MCF 10A (cell line): Measurements from ENCODE around the gene AADACL4. TPM values are rescaled to one million over a fixed set of nuclear protein-coding genes. Genes with fewer than 3 reads are reported as not detected.

Experiments used
- BruUV-seq: library from RNA; stranded (reverse); fragments of 400-500 nt; replicated peaks from 2 replicates; lab custom pipeline; 2021; lab: Mats Ljungman, UMichigan
- CTCF ChIA-PET: fragments of 300-600 bp; sonication (Branson Sonifier 250); formaldehyde crosslinking; extraction: SDS; loops from one replicate; lab custom pipeline; 2021; ENCODE audit warnings: antibody characterized with exemption, inconsistent platforms; lab: Yijun Ruan, JAX
- POLR2A ChIA-PET: fragments of 300-600, 350-650 bp; sonication (Branson Sonifier 250); formaldehyde crosslinking; extraction: SDS; loops from one replicate; lab custom pipeline; 2020; ENCODE audit warnings: antibody characterized with exemption, inconsistent platforms; lab: Yijun Ruan, JAX
- DNase-seq: peaks from one replicate; pipeline ENCODE4 v3.0.0-alpha.2; 2018; ENCODE audit not compliant: unreplicated experiment
- H3K27ac Mint-ChIP-seq: one replicate; pipeline ENCODE4 v1.8.0; 2022; ENCODE audit warnings: mild to moderate bottlenecking, low read depth, mixed read lengths; ENCODE audit not compliant: unreplicated experiment
- H3K27me3 Mint-ChIP-seq: one replicate; pipeline ENCODE4 v1.8.0; 2022; ENCODE audit warnings: mixed read lengths; ENCODE audit not compliant: insufficient read depth, unreplicated experiment
- H3K36me3 Mint-ChIP-seq: one replicate; pipeline ENCODE4 v1.8.0; 2022; ENCODE audit warnings: mild to moderate bottlenecking, moderate library complexity, mixed read lengths; ENCODE audit not compliant: insufficient read depth, unreplicated experiment
- H3K4me1 Mint-ChIP-seq: one replicate; pipeline ENCODE4 v1.8.0; 2022; ENCODE audit warnings: mixed read lengths; ENCODE audit not compliant: insufficient read depth, unreplicated experiment
- H3K4me3 Mint-ChIP-seq: one replicate; pipeline ENCODE4 v1.8.0; 2022; ENCODE audit warnings: mild to moderate bottlenecking, moderate library complexity, mixed read lengths; ENCODE audit not compliant: unreplicated experiment
- H3K9me3 Mint-ChIP-seq: one replicate; pipeline ENCODE4 v1.8.0; 2022; ENCODE audit warnings: mixed read lengths; ENCODE audit not compliant: unreplicated experiment
- intact Hi-C: fragments of 100-400 bp; cut with micrococcal nuclease; formaldehyde crosslinking; loops from 2 replicates; pipeline ENCODE4 v1.14.1; 2022
- total RNA-seq: library from RNA; stranded (reverse); gene quantifications from 2 replicates; pipeline ENCODE4 v1.2.3, GENCODE V29; 2022
- TF ChIP-seq, protein P1 (sequence below): fragments of 200-600 bp; IDR thresholded peaks from one replicate; pipeline ENCODE4 v1.8.0; 2022; ENCODE audit warnings: antibody characterized with exemption, mild to moderate bottlenecking; ENCODE audit not compliant: unreplicated experiment

Gene AADACL4
- total RNA-seq, 1 experiment from 2014 or later, result not detected

DNA sequence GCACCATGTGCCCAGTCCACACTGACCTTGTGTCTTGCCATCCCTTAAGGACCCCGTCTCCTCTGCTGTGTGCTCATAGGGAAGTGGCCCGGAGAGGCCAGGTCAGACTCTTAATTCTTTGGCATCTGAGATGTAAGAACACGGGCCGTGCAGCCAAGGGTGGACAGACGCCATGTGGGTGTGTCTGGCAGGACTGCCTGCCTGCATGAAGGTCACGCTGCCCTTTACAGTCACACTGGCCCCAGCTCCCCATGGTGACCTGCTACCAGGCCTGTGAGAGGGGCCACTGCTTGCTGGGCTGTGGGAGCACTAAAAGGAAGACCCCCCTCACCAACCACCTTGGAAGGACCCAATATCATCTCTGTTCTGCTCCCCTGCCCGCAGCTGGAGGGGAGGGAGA, 43.5 kb upstream of the AADACL4 start:
- Mint-ChIP-seq H3K36me3 (no peaks in the 10 kb centered on the region), H3K9me3 (no peaks in the 10 kb centered on the region), H3K27ac (no peak overlapping the region), H3K4me3 (no peak overlapping the region), H3K4me1 (peaks cover 10% of the 10 kb centered on the region), H3K27me3 (peaks cover 10% of the 10 kb centered on the region)
- ChIA-PET CTCF (interaction anchor here (0.6 kb wide), 1 partner anchor 371 kb away, joined by 4 read pairs; no protein-coding TSS in a partner anchor), POLR2A (no interaction called here)
- DNase-seq, result no peak
- BruUV-seq, result no TSS peak
- TF ChIP-seq, protein P1, sequence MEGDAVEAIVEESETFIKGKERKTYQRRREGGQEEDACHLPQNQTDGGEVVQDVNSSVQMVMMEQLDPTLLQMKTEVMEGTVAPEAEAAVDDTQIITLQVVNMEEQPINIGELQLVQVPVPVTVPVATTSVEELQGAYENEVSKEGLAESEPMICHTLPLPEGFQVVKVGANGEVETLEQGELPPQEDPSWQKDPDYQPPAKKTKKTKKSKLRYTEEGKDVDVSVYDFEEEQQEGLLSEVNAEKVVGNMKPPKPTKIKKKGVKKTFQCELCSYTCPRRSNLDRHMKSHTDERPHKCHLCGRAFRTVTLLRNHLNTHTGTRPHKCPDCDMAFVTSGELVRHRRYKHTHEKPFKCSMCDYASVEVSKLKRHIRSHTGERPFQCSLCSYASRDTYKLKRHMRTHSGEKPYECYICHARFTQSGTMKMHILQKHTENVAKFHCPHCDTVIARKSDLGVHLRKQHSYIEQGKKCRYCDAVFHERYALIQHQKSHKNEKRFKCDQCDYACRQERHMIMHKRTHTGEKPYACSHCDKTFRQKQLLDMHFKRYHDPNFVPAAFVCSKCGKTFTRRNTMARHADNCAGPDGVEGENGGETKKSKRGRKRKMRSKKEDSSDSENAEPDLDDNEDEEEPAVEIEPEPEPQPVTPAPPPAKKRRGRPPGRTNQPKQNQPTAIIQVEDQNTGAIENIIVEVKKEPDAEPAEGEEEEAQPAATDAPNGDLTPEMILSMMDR, result no peak
- intact Hi-C loops, result no loop called here

DNA sequence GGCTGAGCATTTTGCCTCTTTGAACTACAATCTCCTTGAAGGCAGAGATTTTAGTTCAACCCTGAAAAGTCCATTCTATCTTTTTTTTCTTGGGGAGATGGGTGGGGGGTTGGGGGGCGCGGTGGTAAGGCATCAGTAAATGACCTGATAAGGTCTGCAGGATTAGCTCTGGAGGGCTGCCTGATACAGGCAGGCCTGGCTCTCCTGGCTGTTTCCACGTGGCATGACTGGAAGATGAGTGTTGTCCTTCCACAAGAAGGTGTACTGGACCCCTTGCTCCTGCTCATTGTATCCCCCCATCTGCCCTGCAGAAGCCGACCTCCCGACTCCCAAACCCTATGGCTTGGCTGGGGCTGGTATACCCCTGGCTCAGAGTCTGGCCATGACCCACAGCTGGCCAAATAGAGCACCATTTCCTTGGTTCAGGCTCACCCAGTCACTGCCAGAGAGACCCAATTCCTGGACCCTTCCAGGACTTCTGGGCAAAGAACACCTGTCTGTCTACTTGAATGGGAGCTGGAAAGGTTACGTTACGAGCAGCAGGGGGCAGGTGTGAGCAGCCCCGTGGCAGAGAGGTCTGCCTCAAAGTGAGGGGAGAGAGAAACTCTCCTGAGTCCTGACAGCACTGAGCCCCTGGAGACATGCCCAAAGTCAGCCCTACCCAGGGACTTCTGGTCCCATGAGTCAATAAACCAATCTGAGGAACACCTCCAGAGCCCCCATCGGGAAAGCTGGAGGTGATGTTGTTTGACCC, 42.8 kb upstream of the AADACL4 start:
- ChIA-PET POLR2A (interaction anchor here (1.0 kb wide), 1 partner anchor 17 kb away, joined by 4 read pairs; the partner anchor contains the start of gene DHRS3), CTCF (interaction anchor here (0.6 to 1.2 kb wide), 3 partner anchors 17 to 413 kb away, joined by 3 to 6 read pairs (median 4); partner anchors contain the start of gene DHRS3)
- DNase-seq, result peak; percentile 67
- no TSS peak for BruUV-seq
- Mint-ChIP-seq H3K4me1 (peaks cover 10% of the 10 kb centered on the region), H3K9me3 (no peaks in the 10 kb centered on the region), H3K27ac (no peak overlapping the region), H3K36me3 (no peaks in the 10 kb centered on the region), H3K27me3 (peaks cover 10% of the 10 kb centered on the region), H3K4me3 (no peak overlapping the region)
- intact Hi-C loops, result loop anchor here (1.0 kb wide), 1 partner anchor 18 kb away; no protein-coding TSS in a partner anchor
- TF ChIP-seq, protein P1, result peak; percentile 36

GRCh38 chr1:12601700-12602658, 41.9 kb upstream of the AADACL4 start:
- Mint-ChIP-seq H3K4me1 (peaks cover 10% of the 10 kb centered on the region), H3K36me3 (no peaks in the 10 kb centered on the region), H3K4me3 (no peak overlapping the region), H3K9me3 (no peaks in the 10 kb centered on the region), H3K27ac (no peak overlapping the region), H3K27me3 (peaks cover 10% of the 10 kb centered on the region)
- intact Hi-C loops, result loop anchor here (1.0 kb wide), 1 partner anchor 17 kb away; no protein-coding TSS in a partner anchor
- no TSS peak for BruUV-seq
- POLR2A ChIA-PET, result interaction anchor here (1.0 kb wide), 1 partner anchor 16 kb away, joined by 4 read pairs; the partner anchor contains the start of gene DHRS3
- DNase-seq, result no peak
- CTCF ChIA-PET, result interaction anchor here (1.2 kb wide), 1 partner anchor 16 kb away, joined by 6 read pairs; the partner anchor contains the start of gene DHRS3
- TF ChIP-seq, protein P1, result no peak
